ENCODE measurements around the gene NTRK3. TPM values are rescaled to one million over a fixed set of nuclear protein-coding genes. Genes with fewer than 3 reads are reported as not detected.
"Not testable (repeated sequence)": the region's sequence is repeated elsewhere in the genome, so short reads cannot be mapped to it uniquely, and the experiment has no call there.

Gene NTRK3
- total RNA-seq, 6 experiments from 2014 or later = 0.02 TPM; not detected in 5

GRCh38 chr15:87841426-87841998 is 415.0 kb downstream of the NTRK3 start:
- Mint-ChIP-seq H3K36me3 (ENCODE audit: low read depth) (no peaks in the 10 kb centered on the region), H3K4me3 (no peak overlapping the region), H3K27me3 (ENCODE audit: insufficient read depth) (peaks cover 3% of the 10 kb centered on the region), H3K4me1 (ENCODE audit: low read depth) (no peaks in the 10 kb centered on the region), H3K9me3 (no peaks in the 10 kb centered on the region), H3K27ac (no peak overlapping the region)
- TF ChIP-seq, protein P1, sequence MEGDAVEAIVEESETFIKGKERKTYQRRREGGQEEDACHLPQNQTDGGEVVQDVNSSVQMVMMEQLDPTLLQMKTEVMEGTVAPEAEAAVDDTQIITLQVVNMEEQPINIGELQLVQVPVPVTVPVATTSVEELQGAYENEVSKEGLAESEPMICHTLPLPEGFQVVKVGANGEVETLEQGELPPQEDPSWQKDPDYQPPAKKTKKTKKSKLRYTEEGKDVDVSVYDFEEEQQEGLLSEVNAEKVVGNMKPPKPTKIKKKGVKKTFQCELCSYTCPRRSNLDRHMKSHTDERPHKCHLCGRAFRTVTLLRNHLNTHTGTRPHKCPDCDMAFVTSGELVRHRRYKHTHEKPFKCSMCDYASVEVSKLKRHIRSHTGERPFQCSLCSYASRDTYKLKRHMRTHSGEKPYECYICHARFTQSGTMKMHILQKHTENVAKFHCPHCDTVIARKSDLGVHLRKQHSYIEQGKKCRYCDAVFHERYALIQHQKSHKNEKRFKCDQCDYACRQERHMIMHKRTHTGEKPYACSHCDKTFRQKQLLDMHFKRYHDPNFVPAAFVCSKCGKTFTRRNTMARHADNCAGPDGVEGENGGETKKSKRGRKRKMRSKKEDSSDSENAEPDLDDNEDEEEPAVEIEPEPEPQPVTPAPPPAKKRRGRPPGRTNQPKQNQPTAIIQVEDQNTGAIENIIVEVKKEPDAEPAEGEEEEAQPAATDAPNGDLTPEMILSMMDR (IDR thresholded peaks at IDR 0.05) = no peak
- DNase-seq = no peak

GRCh38 chr15:87835830-87836229 is 420.7 kb downstream of the NTRK3 start:
- not testable (repeated sequence) for H3K4me1 Mint-ChIP-seq (ENCODE audit: low read depth); DNase-seq; H3K27ac Mint-ChIP-seq; H3K27me3 Mint-ChIP-seq (ENCODE audit: insufficient read depth); H3K4me3 Mint-ChIP-seq; H3K9me3 Mint-ChIP-seq; H3K36me3 Mint-ChIP-seq (ENCODE audit: low read depth)

- not testable (repeated sequence) for H3K36me3 Mint-ChIP-seq (ENCODE audit: low read depth); H3K27ac Mint-ChIP-seq; H3K4me1 Mint-ChIP-seq (ENCODE audit: low read depth); H3K9me3 Mint-ChIP-seq; H3K4me3 Mint-ChIP-seq; H3K27me3 Mint-ChIP-seq (ENCODE audit: insufficient read depth); DNase-seq
Measured at GRCh38 chr15:87833333-87833732, 423.2 kb downstream of the NTRK3 start.

DNA sequence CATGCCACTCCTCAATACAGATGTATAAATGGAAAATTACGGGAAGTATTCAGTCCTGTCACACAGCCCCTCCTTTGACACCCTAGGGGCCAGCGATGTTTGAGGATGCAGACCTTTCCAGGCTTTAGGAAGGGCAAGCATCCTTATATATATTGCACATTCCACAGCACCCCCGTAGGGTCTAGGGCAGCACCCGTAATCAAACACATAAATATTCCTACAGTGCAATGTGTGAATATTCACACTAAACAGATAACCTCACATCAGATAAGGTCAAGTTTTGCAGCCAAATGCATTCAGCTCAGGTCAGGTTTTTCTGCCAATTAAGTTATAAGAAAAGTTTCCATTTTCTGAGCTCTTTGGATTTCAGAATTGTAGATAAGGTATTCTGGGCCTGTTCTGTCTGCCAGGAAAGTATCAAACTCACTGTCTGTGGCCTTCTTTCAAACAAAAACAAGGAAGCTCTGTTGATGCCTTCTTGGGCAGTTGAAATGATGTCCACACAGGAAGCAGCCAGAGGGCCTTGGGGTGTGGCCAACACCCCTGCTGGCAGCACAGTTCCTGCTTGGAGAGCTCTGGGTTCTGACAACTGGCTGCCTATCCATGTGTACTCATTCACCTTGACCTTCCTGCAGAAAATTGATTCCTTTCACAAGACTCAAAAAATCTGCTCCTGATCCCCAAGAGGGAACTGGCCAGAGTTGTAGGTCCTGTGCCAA is 427.0 kb downstream of the NTRK3 start:
- H3K9me3 Mint-ChIP-seq = peaks cover 11% of the 10 kb centered on the region
- H3K27me3 Mint-ChIP-seq (ENCODE audit: insufficient read depth) = no peaks in the 10 kb centered on the region; the same call in none of the 2 replicates
- H3K4me1 Mint-ChIP-seq (ENCODE audit: low read depth) = peaks cover 15% of the 10 kb centered on the region
- no peak overlapping the region for H3K27ac Mint-ChIP-seq
- TF ChIP-seq, protein P1 (IDR thresholded peaks at IDR 0.05) = no peak
- H3K4me3 Mint-ChIP-seq = no peak overlapping the region
- peaks cover 19% of the 10 kb centered on the region for H3K36me3 Mint-ChIP-seq (ENCODE audit: low read depth)
- no peak for DNase-seq

DNA sequence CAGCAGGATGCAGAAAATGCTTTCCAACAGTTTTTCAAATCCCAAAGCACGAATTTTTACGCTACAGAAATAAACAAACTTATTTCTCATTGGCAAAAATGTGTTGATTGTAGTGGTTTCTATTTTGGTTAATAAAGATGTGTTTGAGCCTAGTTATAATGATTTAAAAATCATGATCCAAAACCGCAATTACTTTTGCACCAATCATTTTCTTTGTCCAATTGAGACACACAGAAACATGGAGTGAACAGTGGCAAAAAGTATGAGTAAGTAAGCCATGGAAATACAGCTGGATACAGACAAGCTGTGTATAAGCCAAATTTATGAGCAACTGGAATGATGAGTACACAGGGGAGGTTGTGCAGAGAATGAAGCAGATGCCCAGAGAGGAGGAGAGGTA is 427.9 kb downstream of the NTRK3 start:
- Mint-ChIP-seq H3K27ac (no peak overlapping the region), H3K4me1 (ENCODE audit: low read depth) (peaks cover 15% of the 10 kb centered on the region), H3K4me3 (no peak overlapping the region), H3K36me3 (ENCODE audit: low read depth) (peaks cover 19% of the 10 kb centered on the region), H3K27me3 (ENCODE audit: insufficient read depth) (no peaks in the 10 kb centered on the region; the same call in none of the 2 replicates), H3K9me3 (peaks cover 11% of the 10 kb centered on the region)
- no peak for DNase-seq
- TF ChIP-seq, protein P1 (IDR thresholded peaks at IDR 0.05) = no peak

- no peak overlapping the region for H3K27ac Mint-ChIP-seq
- DNase-seq = peak; percentile 16
- TF ChIP-seq, protein P1 (IDR thresholded peaks at IDR 0.05) = no peak
- H3K9me3 Mint-ChIP-seq = peaks cover 11% of the 10 kb centered on the region
- no peaks in the 10 kb centered on the region; the same call in 1 of the 2 replicates for H3K27me3 Mint-ChIP-seq (ENCODE audit: insufficient read depth)
- H3K4me1 Mint-ChIP-seq (ENCODE audit: low read depth) = peaks cover 15% of the 10 kb centered on the region
- H3K4me3 Mint-ChIP-seq = no peak overlapping the region
- H3K36me3 Mint-ChIP-seq (ENCODE audit: low read depth) = peaks cover 19% of the 10 kb centered on the region
Measured at GRCh38 chr15:87827131-87827530, 429.4 kb downstream of the NTRK3 start.

All from HFFc6 (cell line).